Loucy (cell line): ENCODE measurements around the gene LMOD1.

Experiments
- H2AFZ ChIP-seq: fragments of 200-600 bp; sonication (generic); 2 replicates; pipeline ENCODE4 v1.6.0; 2016; ENCODE audit warnings: antibody characterized with exemption, mild to moderate bottlenecking, low read length, moderate library complexity
- H3F3A ChIP-seq: fragments of 200-600 bp; 2 replicates; pipeline ENCODE4 v1.6.0; 2016; ENCODE audit warnings: antibody characterized with exemption, low read depth, mild to moderate bottlenecking
- H3K27me3 ChIP-seq: fragments of 200-600 bp; sonication (generic); 2 replicates; pipeline ENCODE4 v1.6.1; 2014; ENCODE audit warnings: low read length, mild to moderate bottlenecking; ENCODE audit not compliant: insufficient read depth, poor library complexity, severe bottlenecking
- H3K36me3 ChIP-seq: fragments of 200-600 bp; sonication (generic); 2 replicates; pipeline ENCODE4 v1.6.1; 2016; ENCODE audit warnings: low read length; ENCODE audit not compliant: insufficient read depth
- H3K4me1 ChIP-seq: fragments of 200-600 bp; sonication (generic); 2 replicates; pipeline ENCODE4 v1.5.1; 2014; ENCODE audit warnings: low read length, mild to moderate bottlenecking; ENCODE audit not compliant: insufficient read depth, poor library complexity, severe bottlenecking
- H3K4me2 ChIP-seq: fragments of 200-600 bp; sonication (generic); 2 replicates; pipeline ENCODE4 v1.6.0; 2014; ENCODE audit warnings: antibody characterized with exemption, low read length, low read depth, mild to moderate bottlenecking; ENCODE audit not compliant: poor library complexity, severe bottlenecking
- H3K4me3 ChIP-seq: fragments of 200-600 bp; sonication (generic); 2 replicates; pipeline ENCODE4 v1.5.1; 2014; ENCODE audit warnings: low read length, mild to moderate bottlenecking, mixed read lengths; ENCODE audit not compliant: poor library complexity, severe bottlenecking
- H3K79me2 ChIP-seq: fragments of 200-600 bp; sonication (generic); 2 replicates; pipeline ENCODE4 v1.6.1; 2014; ENCODE audit warnings: low read length; ENCODE audit not compliant: insufficient read depth
- H3K9ac ChIP-seq: fragments of 200-600 bp; sonication (generic); 2 replicates; pipeline ENCODE4 v1.6.0; 2014; ENCODE audit warnings: mild to moderate bottlenecking, low read depth, low read length, moderate library complexity; ENCODE audit not compliant: poor library complexity, severe bottlenecking
- H3K9me2 ChIP-seq: fragments of 200-600 bp; sonication (generic); replicated peaks from 2 replicates; pipeline ENCODE4 v1.6.1; 2016; ENCODE audit warnings: low read depth, low read length, mixed read lengths
- H3K9me3 ChIP-seq: fragments of 200-600 bp; sonication (generic); 2 replicates; pipeline ENCODE4 v1.6.1; 2014; ENCODE audit warnings: mild to moderate bottlenecking, antibody characterized with exemption, low read length, low read depth; ENCODE audit not compliant: insufficient read depth
- H4K20me1 ChIP-seq: fragments of 200-600 bp; sonication (generic); 2 replicates; pipeline ENCODE4 v1.6.0; 2014; ENCODE audit warnings: antibody characterized with exemption, low read length, mild to moderate bottlenecking; ENCODE audit not compliant: insufficient read depth, poor library complexity, severe bottlenecking
- EZH2phosphoT487 ChIP-seq: fragments of 200-600 bp; IDR thresholded peaks from 2 replicates; pipeline ENCODE4 v1.6.1; 2018; ENCODE audit warnings: antibody characterized with exemption, mild to moderate bottlenecking, moderate library complexity, borderline replicate concordance
- TF ChIP-seq, protein P1 (sequence below): fragments of 200-600 bp; sonication (generic); conservative IDR thresholded peaks from 2 replicates; pipeline ENCODE4 v1.5.1; 2014; ENCODE audit warnings: mild to moderate bottlenecking, antibody characterized with exemption, low read length

LMOD1 gene

GRCh38 chr1:201955009-201955728, 8.8 kb upstream of the LMOD1 start, which contains the start of gene TIMM17A:
Gene TIMM17A (plus strand): TSS chr1:201955503. CDS start chr1:201955527, 24 bp downstream.
- H2AFZ ChIP-seq = peak within 1 kb of the TSS; percentile 92
- H3K36me3 ChIP-seq = peaks cover 11% of the 10 kb centered on the region; the same call in 1 of the 2 replicates
- H4K20me1 ChIP-seq = peaks cover 17% of the 10 kb centered on the region
- H3K4me3 ChIP-seq = peak within 1 kb of the TSS; percentile 99
- peaks cover 46% of the 10 kb centered on the region for H3K79me2 ChIP-seq
- no peaks in the 10 kb centered on the region for H3F3A ChIP-seq
- H3K27me3 ChIP-seq = no peaks in the 10 kb centered on the region
- peak within 1 kb of the TSS; percentile 96 for H3K9ac ChIP-seq
- TF ChIP-seq EZH2phosphoT487 = no peak
- TF ChIP-seq, protein P1, sequence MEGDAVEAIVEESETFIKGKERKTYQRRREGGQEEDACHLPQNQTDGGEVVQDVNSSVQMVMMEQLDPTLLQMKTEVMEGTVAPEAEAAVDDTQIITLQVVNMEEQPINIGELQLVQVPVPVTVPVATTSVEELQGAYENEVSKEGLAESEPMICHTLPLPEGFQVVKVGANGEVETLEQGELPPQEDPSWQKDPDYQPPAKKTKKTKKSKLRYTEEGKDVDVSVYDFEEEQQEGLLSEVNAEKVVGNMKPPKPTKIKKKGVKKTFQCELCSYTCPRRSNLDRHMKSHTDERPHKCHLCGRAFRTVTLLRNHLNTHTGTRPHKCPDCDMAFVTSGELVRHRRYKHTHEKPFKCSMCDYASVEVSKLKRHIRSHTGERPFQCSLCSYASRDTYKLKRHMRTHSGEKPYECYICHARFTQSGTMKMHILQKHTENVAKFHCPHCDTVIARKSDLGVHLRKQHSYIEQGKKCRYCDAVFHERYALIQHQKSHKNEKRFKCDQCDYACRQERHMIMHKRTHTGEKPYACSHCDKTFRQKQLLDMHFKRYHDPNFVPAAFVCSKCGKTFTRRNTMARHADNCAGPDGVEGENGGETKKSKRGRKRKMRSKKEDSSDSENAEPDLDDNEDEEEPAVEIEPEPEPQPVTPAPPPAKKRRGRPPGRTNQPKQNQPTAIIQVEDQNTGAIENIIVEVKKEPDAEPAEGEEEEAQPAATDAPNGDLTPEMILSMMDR = no peak
- H3K9me2 ChIP-seq = no peaks in the 10 kb centered on the region
- H3K9me3 ChIP-seq = no peaks in the 10 kb centered on the region
- peak within 1 kb of the TSS; percentile 98 for H3K4me2 ChIP-seq
- peaks cover 19% of the 10 kb centered on the region for H3K4me1 ChIP-seq

GRCh38 chr1:201954263-201955008, 8.1 kb upstream of the LMOD1 start:
- Histone ChIP-seq H4K20me1 (peaks cover 17% of the 10 kb centered on the region), H3K4me2 (peak overlapping the region; percentile 71), H3K9me2 (no peaks in the 10 kb centered on the region), H3K4me1 (peaks cover 19% of the 10 kb centered on the region), H3F3A (no peaks in the 10 kb centered on the region), H3K9ac (peak overlapping the region; percentile 96), H3K9me3 (no peaks in the 10 kb centered on the region), H3K36me3 (peaks cover 11% of the 10 kb centered on the region; the same call in 1 of the 2 replicates), H2AFZ (peak overlapping the region; percentile 92; the same call in 1 of the 2 replicates), H3K79me2 (peaks cover 46% of the 10 kb centered on the region), H3K27me3 (no peaks in the 10 kb centered on the region), H3K4me3 (peak overlapping the region; percentile 99)
- TF ChIP-seq, protein P1 = no peak
- no peak for TF ChIP-seq EZH2phosphoT487

DNA sequence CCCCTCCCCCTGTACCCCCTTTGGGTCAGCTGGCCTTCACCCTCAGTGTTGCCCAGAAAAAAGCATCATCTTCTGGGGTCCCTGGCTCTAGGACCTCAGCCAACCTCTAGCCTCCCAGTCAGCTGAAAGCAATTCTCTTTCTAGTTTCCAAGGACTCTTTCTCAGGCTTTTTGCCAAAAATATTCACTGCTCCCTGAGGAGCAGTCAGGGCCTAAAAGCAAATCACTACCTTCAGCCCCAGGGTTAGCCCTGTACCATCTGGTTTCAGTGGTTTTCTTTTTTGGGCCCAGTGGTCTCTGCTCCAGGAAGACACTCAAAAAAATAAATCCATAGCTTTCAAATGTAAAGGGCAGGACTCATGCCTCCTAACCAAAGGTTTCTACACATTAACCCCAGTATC, 3.1 kb upstream of the LMOD1 start:
- H3K9me2 ChIP-seq = no peaks in the 10 kb centered on the region
- TF ChIP-seq, protein P1 = no peak
- no peak for TF ChIP-seq EZH2phosphoT487
- peaks cover 6% of the 10 kb centered on the region for H3K4me1 ChIP-seq
- H3K36me3 ChIP-seq = no peaks in the 10 kb centered on the region
- H2AFZ ChIP-seq = no peak overlapping the region
- H3K27me3 ChIP-seq = no peaks in the 10 kb centered on the region
- H3K79me2 ChIP-seq = peaks cover 3% of the 10 kb centered on the region; the same call in 1 of the 2 replicates
- no peak overlapping the region for H3K4me3 ChIP-seq
- no peak overlapping the region for H3K9ac ChIP-seq
- no peaks in the 10 kb centered on the region for H3K9me3 ChIP-seq
- no peaks in the 10 kb centered on the region for H3F3A ChIP-seq
- no peak overlapping the region for H3K4me2 ChIP-seq
- no peaks in the 10 kb centered on the region for H4K20me1 ChIP-seq
